HG02885 (cell line): ENCODE data around the gene PEAK3.

Source experiments
- ATAC-seq: cut with Tn5 transposase; IDR thresholded peaks from one replicate; pipeline ENCODE4 v1.9.1; 2021; ENCODE audit warnings: mild to moderate bottlenecking; ENCODE audit not compliant: unreplicated experiment, poor library complexity

PEAK3 gene, protein sequence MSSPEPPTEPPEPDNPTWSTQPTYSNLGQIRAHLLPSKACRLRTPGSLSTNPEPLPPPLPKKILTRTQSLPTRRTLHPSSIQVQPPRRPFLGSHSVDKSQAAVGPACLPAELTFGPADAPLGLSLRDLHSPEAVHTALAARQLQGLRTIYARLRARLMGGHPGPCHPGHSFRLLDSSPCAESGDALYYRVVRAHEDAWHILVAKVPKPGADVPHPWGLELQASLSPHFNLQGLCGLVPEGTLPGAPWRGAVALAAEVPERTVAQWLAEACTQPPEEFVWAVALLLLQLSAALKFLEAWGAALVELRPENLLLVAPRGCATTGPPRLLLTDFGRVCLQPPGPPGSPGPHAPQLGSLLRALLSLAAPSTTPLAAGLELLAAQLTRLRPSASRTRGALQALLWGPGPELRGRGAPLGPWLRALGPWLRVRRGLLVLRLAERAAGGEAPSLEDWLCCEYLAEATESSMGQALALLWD

GRCh38 chr19:2282062-2282861, at the start of gene PEAK3:
PEAK3 (minus strand) TSS chr19:2282175; CDS start chr19:2280931, 1,244 bp downstream.
- no peak for ATAC-seq

GRCh38 chr19:2330632-2331284, 48.8 kb upstream of the PEAK3 start:
- no peak for ATAC-seq

DNA sequence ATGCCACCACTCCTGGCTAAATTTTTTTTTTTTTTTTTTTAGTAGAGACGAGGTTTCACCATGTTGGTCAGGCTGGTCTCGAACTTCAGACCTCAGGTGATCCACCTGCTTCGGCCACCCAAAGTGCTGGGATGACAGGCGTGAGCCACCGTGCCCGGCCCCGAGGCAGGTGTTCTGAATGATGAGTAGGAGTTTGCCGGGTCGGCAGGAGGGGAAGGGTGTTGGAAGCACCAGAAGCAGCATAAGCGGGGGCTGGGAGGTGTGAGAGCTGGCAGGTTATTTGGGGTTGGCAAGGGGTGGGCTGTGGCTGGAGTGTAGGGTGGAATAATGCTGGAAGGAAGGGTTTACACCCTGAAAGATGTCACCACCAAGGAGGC, 48.3 kb upstream of the PEAK3 start:
- ATAC-seq, result no peak

- ATAC-seq, result no peak
Measured at GRCh38 chr19:2329501-2329916, 47.5 kb upstream of the PEAK3 start.

GRCh38 chr19:2329149-2329478, 47.1 kb upstream of the PEAK3 start:
- no peak for ATAC-seq

- peak; percentile 76 for ATAC-seq
Measured at GRCh38 chr19:2328401-2329148, 46.6 kb upstream of the PEAK3 start, which contains the start of the genes LSM7 and SPPL2B. LSM7 (minus strand) TSS chr19:2328586; CDS start chr19:2328566, 20 bp downstream. SPPL2B (plus strand) TSS chr19:2328684; CDS start chr19:2328710, 26 bp downstream.

DNA sequence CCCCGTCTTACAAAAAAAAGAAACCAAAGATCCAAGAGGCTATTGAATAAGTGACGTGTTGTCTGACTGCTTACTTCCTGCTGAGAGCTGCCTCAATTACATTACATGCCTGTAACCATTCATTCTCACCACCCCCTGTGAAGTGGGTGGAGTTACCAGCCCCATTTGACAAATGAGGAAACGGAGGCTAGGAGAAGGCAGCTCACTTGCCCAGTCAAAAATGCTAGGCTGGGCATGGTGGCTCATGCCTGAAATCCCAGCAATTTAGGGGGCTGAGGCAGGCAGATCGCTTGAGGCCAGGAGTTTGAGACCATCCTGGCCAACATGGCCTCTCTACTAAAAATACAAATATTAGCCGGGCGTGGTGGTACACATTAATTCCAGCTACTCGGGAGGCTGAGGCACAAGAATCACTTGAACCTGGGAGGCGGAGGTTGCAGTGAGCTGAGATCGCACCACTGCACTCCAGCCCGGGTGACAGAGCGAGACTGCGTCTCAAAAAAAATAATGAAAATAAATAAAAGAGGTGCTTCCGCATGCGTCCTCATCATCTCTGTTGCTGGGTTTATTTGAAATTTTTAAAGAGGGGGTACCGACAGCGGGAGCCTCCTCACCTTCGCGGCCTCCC, 45.9 kb upstream of the PEAK3 start:
- peak; percentile 40 for ATAC-seq

- no peak for ATAC-seq
Measured at GRCh38 chr19:2326699-2327360, 44.9 kb upstream of the PEAK3 start.

- no peak for ATAC-seq
Measured at GRCh38 chr19:2325281-2326046, 43.5 kb upstream of the PEAK3 start.

- no peak for ATAC-seq
Measured at GRCh38 chr19:2324220-2324948, 42.4 kb upstream of the PEAK3 start.

DNA sequence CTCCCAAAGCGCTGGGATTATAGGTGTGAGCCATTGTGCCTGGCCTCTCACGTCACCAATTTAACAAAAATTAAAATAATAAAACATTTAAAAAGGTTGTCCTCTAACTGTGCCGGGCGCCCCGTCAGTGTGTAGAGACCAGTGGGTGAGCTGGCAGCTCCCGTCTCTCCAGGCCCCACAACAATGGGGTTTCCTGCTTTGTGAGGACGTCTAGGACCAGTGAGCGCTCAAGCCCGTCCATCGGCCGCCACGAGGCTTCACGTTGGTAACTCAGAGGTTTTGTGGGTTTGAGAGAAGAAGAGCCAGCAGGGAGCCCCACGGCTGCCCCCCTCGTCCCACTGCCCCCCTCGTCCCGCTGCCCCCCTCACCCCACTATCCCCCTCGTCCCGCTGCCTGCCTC, 41.7 kb upstream of the PEAK3 start:
- no peak for ATAC-seq

DNA sequence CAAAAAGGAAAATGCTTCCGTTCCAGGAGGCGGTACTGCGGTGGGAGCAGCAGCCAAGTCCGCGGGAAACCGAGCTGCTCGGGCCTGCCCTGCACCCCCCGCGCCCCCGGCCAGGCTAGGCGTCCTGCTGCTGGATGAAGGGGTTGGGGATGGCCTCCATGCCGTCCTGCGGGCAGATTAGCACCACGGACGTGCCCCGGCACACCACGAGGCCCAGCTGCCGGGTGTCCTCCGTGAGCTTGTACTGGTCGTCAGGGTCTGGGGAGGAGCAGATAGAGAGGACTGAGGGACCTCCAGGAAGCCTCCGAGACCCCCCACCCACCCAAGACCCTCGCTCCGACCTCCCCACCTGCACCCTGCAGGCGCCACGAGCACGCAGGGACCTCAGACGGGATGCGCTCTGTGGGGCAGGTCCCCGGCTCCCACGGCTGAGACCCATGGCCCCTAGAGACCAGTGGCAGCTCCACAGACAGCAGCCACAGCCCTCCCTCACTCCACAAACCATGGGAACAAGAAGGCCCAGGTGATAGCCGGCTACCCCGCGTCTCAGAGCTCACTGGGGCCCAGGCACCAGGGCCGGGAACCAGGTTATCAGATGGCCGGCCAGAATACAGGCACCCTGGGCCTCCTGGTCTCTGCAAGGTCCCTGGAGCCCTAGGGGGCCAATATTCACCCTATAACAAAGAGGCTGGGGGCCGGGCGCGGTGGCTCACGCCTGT, 39.7 kb upstream of the PEAK3 start:
- no peak for ATAC-seq

DNA sequence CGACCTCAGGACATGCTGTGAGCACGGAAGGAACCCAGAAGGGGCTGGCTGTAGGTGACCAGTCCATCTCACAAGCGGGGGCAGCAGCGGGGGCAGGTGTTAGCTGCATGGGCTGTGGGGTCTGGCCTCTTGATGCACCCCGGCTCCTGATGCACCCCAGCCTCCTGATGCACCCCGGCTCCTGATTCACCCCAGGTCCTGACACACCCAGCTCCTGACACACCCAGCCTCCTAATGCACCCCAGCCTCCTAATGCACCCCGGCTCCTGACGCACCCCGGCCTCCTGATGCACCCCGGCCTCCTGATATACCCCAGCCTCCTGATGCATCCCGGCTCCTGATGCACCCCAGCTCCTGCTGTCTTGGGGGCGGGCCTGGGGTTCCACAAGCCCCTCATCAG, 39.0 kb upstream of the PEAK3 start:
- ATAC-seq, result no peak

DNA sequence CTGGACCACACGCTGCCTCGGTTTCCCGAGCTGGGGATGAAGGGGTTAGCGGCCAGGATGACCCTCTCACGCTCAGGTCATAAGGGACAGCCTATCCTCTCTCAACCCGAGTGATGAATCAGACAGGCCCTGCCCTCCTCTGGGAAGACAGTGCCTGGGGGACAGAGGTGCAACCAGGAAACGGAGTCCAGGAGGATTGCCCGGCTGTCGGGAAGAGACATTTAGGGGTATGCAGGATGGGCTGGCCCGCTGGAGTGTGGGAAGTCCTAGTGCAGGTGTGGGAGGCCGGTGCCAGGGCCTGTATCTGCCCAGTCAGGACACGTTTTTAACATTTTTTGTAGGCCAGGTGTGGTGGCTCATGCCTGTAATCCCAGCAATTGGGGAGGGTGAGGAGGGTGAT, 38.1 kb upstream of the PEAK3 start:
- no peak for ATAC-seq

GRCh38 chr19:2319551-2319950, 37.6 kb upstream of the PEAK3 start:
- ATAC-seq, result no peak

- ATAC-seq, result no peak
Measured at GRCh38 chr19:2318923-2319322, 36.9 kb upstream of the PEAK3 start.

DNA sequence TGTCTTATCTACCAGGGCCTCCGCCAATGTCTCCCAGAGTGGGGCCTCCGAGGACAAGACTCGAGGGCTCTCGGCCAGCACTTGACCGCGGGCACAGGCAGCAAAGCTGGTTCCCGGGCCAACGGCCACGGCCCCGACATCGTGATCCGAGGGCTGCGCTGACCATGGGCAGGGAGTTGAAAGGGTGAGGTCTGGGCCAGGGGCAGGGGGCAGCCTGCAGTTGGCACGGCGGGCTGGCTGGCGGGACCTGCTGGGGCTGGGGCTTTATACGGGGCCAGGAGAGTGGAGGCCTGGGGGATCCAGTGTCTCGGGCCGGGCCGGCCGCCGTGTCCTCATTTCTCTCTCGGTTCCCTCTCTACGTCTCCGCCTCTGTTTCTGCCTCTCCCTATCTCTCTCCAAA, 35.8 kb upstream of the PEAK3 start:
- ATAC-seq, result no peak
